Stimulated activated CD4-positive, alpha-beta T cell treated with anti-CD3 and anti-CD28 coated beads, Interleukin-2, amount 100 ng/mL, for 4 hours (primary cell): Measurements from ENCODE around the gene GPATCH4.
"Not testable (repeated sequence)": the region's sequence is repeated elsewhere in the genome, so short reads cannot be mapped to it uniquely, and the experiment has no call there.

Experiments
- DNase-seq: peaks from one replicate; pipeline ENCODE4 v3.0.0-alpha.2; 2020; ENCODE audit warnings: low read depth

Gene GPATCH4

DNA sequence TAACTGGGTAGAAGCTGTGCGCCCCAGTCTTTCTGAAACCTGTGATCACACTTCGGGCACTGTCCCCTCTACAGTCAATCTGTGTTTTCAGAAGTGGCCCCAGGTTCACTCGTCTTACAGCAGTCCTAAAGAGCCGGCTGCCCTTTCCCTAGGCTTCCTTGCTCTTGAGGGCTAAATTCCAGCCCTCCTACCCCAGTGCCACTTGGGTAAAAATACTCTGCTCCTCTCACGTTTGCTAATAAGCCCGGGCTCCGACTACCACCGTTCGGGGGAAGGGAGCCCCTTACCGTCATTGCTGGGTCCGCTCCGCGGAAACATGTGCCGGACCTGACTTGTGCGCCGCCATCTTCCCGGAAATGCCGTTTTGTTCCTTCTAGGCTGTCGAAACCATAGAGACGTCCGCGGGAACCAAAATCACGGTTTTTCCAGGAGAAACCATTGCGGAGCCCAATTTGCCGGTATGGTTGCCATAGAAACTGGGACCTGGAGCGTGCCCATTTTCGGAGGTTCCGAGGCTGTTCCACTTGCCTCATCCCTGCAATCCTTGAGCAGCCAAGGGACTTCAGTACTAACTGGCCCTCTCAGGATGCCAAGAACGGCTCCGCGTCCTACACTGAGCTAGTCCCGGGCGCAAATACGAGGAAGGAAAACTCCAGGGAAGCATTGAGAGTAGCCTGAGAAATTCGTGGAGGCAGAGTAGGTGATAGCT is at the start of gene GPATCH4:
TSS of gene GPATCH4 (minus strand) at position 358 of the 709 bp plus-strand sequence.
- peak; percentile 70 for DNase-seq

DNA sequence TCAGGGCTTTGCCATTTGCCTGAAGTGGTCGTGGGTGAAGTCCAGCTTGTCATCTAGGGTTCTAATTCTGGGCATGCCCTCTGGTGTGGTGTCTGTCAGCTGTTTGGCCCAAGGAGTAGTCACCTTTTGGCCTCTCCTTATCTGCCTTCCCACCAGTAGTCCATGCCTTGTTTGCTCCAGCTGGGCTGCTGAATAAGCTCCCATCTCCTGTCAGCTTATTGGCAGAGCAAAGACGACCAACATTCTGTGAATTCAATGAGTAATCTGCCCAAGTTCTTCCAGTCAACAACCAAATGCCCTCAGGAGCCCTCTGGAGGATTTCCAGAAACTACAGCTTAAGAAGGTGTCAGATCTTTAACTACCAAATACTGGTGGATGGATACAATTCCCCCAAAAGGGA is 47.7 kb upstream of the GPATCH4 start:
- DNase-seq: no peak

DNA sequence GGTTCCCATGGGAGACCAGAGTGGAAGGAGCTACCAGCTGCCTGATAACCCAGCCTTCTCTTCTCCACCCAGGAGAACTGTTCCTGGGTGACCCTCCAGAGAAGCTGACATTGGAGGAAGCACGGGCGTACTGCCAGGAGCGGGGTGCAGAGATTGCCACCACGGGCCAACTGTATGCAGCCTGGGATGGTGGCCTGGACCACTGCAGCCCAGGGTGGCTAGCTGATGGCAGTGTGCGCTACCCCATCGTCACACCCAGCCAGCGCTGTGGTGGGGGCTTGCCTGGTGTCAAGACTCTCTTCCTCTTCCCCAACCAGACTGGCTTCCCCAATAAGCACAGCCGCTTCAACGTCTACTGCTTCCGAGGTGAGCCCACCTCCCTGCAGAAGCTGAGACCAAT is 47.2 kb upstream of the GPATCH4 start:
- no peak for DNase-seq

DNA sequence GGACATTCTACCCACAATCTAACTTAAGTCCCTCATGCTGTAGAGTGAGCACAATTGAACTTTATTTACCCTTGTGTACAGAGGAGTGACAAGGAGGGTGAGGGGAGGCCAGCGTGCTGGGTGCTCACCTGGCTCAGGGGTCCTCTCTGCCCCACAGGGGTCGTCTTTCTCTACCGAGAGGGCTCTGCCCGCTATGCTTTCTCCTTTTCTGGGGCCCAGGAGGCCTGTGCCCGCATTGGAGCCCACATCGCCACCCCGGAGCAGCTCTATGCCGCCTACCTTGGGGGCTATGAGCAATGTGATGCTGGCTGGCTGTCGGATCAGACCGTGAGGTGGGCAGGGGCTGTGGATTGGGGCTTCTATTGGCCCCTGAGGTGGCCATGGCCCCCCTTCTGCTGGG is 46.1 kb upstream of the GPATCH4 start:
- no peak for DNase-seq

DNA sequence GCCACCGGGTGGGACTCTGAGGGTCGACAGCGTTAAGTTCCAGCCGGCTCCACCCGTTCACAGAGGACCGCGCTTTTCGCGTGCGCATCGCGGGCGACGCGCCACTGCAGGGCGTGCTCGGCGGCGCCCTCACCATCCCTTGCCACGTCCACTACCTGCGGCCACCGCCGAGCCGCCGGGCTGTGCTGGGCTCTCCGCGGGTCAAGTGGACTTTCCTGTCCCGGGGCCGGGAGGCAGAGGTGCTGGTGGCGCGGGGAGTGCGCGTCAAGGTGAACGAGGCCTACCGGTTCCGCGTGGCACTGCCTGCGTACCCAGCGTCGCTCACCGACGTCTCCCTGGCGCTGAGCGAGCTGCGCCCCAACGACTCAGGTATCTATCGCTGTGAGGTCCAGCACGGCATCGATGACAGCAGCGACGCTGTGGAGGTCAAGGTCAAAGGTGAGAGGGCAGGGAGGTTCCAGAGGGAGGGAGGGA is 45.5 kb upstream of the GPATCH4 start:
- DNase-seq: no peak

DNA sequence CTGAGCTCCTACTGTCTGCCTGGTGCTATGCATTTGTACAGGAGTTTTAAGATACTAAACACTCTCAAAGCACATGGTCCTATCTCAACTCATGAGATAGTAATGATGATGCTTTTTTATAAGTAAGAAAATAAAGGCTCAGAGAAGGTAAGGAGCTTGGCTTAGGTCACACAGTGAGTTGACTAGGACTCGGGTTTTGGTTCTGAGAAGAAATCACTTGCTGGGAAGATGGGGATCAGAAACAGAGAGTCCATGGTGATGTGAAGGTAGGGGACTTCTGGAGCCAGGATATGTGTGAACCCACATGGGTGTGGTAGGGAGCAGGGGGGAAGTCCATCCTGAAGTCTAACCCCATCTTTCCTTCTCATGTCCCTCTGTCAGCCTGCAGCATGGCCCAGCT is 44.4 kb upstream of the GPATCH4 start:
- DNase-seq: no peak

DNA sequence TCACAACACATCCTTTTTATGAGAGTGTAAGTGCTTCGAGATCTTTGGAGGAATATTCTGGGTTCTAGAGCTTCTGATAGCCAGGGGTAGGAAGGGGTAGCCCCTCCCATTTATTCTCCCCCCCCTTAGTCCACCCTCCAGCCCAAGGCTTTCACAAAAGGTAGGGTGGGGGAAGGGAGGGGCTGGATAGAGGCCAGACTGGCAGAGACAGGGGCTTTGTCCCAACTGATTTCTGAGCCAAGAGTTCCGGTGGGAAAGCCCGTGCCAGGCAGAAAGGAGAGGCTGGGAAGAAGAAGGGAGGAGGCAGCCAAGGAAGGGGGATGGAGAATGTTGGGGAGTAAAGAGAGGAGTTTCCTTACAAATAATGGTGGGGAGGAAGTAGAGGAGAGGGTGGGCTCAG is 43.8 kb upstream of the GPATCH4 start:
- DNase-seq: no peak

DNA sequence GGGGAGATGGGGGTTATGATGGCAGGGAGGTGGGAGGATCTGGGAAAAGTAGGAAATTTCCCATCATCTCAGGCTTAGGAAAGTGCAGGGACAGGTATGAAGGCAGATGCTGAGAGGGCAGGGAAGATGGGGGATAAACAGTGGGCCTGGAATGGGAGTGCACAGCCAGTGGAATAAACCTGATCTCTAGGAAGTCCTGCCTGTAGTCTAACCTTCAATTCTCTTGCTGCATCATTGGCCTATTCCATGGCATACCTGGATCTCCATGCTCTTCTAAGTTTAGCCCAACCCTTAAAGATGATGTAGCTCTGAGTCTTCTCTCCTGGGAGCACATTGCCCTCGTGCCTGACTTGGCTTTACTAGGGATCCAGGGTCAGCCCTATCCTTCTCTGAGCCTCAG is 43.4 kb upstream of the GPATCH4 start:
- DNase-seq: no peak

DNA sequence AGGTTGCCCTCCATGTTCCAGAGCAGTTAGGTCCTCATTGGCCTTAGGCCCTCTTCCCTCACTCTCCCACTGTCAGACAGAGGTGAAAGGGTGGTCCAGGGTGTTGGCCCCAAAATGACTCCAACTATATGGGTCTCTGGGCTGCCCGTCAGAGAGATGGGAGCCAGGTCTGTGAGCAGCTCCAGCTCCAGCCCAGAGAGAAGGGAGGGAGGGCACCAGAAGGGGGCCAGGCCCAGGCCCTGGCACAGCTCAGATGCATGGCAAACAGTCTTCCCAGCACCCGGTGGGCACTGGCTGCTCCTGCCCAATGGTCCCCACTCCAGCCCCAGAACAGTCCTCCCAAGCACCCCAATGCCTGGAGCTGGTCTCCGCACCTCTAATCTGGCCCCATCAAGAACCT is 42.9 kb upstream of the GPATCH4 start:
- no peak for DNase-seq

DNA sequence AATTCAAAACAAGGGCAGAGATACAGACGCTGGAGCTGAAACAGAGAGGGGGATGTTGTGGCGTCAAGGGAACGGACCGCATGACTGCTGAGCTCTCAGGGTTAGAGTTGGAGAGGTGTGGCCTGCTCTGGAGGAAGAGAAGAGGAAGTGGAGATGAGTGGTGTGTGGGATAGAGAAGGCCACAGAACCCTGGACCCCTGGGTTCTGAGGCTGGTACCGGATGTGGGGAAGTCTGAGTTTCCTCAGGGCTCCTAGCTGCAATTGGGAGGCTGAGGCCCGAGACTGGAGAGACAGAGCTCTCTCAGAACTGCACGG is 42.5 kb upstream of the GPATCH4 start:
- no peak for DNase-seq

DNA sequence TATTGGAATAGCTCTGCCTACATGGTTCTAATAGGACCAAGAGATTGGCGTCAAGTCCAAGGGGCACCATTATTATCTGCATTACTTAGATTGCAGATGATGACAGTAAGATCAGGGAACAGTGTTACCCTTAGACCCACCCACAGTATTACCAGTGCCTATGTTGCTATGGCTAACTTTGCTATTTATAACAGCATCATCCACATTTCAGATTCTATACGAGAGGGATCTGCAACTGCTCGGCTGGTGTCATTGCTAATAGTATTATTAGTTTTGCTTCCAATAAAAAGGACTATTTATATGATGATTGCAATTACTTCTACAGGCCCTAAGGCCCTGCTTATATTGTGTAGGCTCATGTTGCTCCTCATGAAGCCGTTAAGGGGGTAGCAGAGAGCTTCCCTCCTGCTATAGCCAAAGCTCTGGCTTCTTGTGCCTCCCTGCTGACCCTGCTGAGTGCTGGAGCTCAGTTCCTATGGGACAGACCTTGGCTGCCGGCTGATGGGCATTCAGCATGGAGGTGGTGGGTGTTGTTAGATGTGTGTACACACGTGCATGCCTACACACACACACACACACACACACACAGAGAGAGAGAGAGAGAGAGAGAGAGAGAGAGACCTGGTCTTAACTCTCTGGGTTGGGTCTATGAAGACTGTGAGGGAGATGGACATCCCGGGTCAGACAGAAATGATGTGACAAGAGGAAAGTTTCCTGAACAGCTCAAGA is 41.9 kb upstream of the GPATCH4 start:
- no peak for DNase-seq

DNA sequence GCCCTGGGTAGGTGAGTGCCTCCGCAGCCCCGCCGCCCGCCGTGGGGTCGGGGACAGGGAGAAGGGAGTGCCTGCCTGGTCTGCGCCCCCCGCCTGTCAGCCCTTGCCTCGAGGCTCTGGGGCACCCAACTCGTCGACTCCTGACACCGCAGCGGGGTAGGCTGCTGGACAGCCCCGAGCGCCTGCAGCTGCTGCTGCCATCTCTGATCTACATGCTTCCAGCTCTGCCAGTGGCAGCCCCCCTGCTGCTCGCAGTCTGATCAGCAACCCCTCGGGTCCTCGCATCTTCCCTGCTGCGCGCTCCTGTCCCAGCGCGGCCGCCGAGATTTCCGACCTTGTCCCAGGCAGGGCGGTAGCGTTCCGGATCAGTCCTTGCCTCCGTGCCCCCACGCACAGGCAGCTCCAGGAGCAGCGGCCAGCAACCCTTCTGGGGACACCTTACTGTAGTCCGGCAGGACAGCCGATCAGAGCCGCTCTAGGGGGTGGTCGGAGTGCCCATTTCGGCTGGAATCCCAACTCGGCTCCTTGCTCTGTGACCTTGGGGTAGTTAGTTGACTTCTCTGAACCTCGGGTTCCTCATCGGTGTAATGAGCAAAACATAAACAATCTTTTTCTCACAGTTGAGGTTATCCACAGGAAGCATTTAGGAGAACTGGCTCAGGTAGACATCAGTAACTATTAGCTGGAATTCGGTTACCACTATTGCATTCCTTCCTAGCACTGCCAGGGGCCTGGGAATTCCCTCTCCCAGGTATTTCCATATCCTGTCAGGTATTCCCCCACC is 41.2 kb upstream of the GPATCH4 start:
- no peak for DNase-seq

DNA sequence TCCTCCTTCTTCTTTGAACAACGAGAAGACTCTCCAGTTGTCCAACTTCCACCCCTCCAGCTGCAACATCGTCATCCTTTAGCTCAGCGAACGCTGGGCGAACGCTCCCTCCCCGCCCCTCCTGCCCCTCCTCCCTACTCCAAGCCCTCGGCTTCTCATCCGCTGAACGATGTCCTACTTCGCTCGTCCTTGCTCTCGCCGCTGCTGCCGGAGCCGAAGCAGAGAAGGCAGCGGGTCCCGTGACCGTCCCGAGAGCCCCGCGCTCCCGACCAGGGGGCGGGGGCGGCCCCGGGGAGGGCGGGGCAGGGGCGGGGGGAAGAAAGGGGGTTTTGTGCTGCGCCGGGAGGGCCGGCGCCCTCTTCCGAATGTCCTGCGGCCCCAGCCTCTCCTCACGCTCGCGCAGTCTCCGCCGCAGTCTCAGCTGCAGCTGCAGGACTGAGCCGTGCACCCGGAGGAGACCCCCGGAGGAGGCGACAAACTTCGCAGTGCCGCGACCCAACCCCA is 40.5 kb upstream of the GPATCH4 start, which contains the start of gene BCAN:
TSS of gene BCAN (plus strand) at position 357 of the 504 bp plus-strand sequence. CDS start 3,938 bp downstream, outside the sequence.
- DNase-seq: no peak

DNA sequence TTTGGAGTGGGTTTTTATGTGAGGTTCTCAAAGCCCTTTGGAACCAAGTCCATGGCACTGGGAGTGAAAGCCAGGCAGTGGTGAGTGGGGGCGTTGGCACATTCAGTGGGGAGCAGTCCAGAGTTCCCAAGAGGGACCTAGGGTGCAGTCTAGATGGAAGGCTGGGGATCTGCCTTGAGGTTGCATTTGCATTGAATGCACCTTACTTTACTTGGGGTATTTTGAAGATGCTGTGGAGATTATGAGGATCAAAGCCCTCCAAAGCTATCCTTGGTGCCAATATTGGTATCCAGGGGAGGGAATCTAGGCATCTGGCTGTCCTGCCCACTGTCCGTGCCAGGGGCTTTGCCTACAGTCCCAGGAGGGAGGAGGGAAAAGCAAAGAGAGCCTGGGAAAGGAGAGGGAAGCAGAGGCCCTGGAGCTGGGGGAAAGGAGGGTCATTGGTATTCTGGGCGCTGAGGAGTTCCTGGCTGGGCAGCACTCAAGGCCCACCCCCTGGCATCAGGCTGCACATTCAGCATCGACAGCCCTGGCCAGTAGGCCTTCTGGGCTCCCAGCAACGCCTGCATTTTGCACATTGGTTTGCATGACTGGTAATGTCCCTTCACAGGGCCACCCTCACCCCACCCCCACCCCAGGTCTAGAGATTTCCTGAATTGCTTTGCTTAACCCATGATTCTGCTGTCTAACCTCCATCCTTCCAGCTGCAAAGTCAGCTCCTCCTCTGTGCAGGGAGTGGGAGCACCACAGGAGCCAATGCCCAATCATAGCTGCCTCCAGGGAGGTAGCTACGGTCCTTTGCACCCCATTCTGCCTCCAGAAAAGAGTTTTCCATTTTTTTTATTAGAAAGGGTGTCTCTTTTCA is 39.8 kb upstream of the GPATCH4 start:
- no peak for DNase-seq

DNA sequence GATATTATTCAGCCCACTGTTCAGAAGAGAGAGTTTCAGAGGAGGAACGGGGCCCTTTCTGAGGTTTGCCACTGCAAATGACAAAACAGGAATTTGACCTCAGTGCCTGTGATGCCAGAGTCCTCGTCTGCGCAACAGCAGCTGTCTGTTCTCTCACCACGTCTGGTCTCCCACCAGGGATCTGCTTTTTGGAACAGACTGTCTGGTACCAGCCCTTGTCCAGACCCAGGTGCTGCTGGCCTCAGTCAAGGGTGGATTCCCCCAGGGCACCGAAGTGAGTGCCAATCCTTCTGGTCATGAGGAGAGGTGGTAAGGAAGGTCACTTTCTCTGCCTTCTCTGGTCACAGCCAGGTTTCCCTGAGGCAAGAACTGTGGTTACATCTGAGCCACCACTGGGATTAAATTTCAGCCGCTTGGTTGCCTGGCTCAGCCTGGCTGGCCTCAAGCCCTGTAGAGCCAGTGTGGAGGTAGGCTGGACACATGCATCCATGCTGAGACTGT is 38.4 kb upstream of the GPATCH4 start:
- DNase-seq: no peak

DNA sequence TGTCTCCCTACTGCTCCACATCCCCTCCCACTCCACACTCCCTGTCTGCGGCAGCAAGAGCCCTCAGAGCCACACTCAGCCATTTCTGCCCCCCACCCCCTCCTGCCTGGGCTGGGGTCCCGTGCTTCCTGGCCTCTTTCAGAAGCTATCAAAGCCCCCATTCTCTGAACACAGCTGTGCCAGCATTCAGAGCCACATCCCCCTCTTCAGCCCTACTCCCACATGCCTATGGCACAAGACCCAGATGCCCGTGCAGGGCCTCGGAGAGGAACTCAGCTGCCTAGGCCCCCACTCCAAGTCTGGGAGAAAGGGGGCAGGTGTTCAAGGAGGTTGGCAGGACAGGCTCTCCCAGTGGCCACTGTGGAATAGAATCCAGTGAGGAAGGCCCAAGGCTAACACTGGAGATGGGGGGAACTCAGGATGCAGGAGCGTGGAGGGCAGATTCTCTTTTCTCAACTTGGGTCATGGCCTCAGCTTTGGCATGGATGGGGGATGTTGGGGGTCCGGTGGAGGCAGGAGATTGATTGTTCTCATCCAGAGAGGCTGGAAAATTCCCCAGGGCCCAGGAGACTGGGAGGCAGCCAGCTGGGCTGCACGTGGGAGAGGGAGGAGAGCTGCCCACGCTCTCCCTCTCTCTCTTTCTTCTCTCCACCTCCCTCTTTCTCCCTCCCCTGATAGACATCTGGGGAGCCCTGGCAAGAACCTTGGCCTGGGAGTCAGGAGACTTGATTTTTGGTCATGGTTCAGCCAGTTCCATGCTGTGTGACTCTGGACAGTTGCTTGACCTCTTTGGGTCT is 37.1 kb upstream of the GPATCH4 start:
- DNase-seq: no peak

DNA sequence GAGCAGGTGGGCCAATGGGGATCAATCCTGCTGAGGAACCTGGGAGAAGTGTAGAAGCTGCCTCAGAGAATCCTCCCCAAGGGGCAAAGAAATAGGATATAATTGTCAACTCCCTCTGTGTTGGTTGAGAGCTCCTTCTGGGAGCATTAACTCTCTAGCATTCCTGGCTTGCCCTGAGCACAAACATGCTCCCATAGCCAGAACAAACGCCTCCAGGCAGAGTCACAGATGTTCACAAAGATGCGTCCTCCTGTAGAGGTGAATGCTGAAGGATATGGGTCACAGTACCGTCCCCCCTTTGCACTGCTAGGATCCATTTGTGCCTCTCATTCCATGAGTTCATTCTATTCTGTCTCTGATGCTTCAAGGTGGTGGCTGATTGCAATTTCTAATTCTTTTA is 31.1 kb upstream of the GPATCH4 start:
- DNase-seq: no peak

DNA sequence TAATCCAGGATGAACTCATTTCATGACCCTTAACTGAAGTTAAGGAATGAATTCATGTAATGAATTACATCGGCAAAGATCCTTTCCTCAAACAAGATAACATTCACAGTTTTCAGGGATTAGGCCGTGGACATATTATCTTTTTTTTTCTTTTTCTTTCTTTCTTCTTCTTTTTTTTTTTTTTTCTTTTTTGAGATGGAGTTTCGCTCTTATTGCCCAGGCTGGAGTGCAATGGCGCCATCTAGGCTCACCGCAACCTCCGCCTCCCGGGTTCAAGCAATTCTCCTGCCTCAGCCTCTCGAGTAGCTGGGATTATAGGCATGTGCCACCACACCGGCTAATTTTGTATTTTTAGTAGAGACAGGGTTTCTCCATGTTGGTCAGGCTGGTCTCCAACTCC is 29.9 kb upstream of the GPATCH4 start:
- DNase-seq: not testable (repeated sequence)

DNA sequence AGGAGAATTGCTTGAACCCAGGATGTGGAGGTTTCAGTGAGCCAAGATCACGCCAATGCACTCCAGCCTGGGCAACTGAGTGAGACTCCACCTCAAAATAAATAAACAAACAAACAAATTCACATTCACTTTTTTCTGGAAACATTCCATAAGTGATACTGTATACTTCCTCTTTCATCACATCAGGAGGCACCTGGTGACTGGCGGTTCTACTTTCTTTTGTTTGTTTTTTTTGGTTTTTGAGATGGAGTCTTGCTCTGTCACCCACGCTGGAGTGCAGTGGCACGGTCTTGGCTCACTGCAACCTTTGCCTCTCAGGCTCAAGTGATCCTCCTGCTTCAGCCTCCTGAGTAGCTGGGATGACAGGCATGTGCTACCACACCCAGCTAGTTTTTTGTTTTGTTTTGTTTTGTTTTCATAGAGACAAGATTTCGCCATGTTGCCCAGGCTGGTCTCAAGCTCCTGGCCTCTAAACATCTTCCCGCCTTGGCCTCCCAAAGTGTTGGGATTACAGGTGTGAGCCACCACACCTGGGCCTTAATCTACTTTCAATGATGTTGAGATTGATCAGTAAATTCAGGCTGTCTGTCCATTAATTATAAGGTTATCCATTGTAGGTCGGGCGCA is 28.7 kb upstream of the GPATCH4 start:
- no peak for DNase-seq

DNA sequence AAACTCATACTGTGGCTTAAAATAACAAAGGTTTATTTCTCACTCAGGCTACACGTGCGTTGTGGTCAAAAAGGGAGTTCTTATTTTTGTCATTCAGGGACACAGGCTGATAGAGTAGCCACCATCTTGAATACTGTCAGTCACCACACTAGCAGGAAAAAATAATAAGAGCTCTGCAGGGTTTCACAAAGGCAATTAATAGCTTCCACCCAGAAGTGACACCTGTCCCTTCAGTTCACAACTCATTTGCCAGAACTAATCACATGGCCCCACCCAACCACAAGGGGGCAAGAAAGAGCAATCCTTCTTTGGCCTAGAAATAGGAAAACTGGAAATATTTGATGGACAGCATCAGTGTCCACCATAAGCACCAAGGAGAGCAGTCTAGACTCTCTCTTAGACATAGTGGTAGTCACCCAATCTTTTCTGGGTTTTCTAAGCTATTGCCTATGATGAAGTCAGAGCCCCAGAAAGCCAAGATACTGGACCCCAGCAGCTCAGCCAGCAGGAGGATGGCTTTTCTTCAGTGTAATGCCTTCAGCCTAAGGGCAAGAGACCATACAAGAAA is 26.1 kb upstream of the GPATCH4 start:
- no peak for DNase-seq
